ENCODE results near the gene CEACAM5.

DNA sequence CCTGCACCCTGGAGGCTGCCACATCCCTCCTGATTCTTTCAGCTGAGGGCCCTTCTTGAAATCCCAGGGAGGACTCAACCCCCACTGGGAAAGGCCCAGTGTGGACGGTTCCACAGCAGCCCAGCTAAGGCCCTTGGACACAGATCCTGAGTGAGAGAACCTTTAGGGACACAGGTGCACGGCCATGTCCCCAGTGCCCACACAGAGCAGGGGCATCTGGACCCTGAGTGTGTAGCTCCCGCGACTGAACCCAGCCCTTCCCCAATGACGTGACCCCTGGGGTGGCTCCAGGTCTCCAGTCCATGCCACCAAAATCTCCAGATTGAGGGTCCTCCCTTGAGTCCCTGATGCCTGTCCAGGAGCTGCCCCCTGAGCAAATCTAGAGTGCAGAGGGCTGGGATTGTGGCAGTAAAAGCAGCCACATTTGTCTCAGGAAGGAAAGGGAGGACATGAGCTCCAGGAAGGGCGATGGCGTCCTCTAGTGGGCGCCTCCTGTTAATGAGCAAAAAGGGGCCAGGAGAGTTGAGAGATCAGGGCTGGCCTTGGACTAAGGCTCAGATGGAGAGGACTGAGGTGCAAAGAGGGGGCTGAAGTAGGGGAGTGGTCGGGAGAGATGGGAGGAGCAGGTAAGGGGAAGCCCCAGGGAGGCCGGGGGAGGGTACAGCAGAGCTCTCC is 6.9 kb upstream of the CEACAM5 start:
- TF ChIP-seq, protein P1, sequence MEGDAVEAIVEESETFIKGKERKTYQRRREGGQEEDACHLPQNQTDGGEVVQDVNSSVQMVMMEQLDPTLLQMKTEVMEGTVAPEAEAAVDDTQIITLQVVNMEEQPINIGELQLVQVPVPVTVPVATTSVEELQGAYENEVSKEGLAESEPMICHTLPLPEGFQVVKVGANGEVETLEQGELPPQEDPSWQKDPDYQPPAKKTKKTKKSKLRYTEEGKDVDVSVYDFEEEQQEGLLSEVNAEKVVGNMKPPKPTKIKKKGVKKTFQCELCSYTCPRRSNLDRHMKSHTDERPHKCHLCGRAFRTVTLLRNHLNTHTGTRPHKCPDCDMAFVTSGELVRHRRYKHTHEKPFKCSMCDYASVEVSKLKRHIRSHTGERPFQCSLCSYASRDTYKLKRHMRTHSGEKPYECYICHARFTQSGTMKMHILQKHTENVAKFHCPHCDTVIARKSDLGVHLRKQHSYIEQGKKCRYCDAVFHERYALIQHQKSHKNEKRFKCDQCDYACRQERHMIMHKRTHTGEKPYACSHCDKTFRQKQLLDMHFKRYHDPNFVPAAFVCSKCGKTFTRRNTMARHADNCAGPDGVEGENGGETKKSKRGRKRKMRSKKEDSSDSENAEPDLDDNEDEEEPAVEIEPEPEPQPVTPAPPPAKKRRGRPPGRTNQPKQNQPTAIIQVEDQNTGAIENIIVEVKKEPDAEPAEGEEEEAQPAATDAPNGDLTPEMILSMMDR (IDR thresholded peaks at IDR 0.05; ENCODE audit: low read length): peak; percentile 49
- TF ChIP-seq EZH2 (IDR thresholded peaks at IDR 0.05; ENCODE audit: borderline replicate concordance, low read length): no peak
